Mesendoderm (in vitro differentiated cells): Measurements from ENCODE around the gene LRCH1.

Experiments
- DNase-seq: peaks from one replicate; pipeline ENCODE4 v3.0.0; 2013
- H2AK5ac ChIP-seq: 2 replicates; pipeline ENCODE4 v1.6.1; 2013; ENCODE audit warnings: low read length, inconsistent platforms
- H2BK120ac ChIP-seq: 2 replicates; pipeline ENCODE4 v1.6.1; 2013; ENCODE audit warnings: low read depth, mild to moderate bottlenecking, low read length, moderate library complexity, mixed read lengths
- H2BK15ac ChIP-seq: replicated peaks from 2 replicates; pipeline ENCODE4 v1.6.1; 2013; ENCODE audit warnings: low read depth, mild to moderate bottlenecking, moderate library complexity
- H2BK5ac ChIP-seq: 2 replicates; pipeline ENCODE4 v1.6.1; 2013; ENCODE audit warnings: low read length, inconsistent platforms
- H3K18ac ChIP-seq: 2 replicates; pipeline ENCODE4 v1.6.1; 2013; ENCODE audit warnings: mild to moderate bottlenecking, low read length, mixed read lengths
- H3K23ac ChIP-seq: one replicate; pipeline ENCODE4 v1.6.1; 2013; ENCODE audit warnings: low read length
- H3K27ac ChIP-seq: 2 replicates; pipeline ENCODE4 v1.5.1; 2013; ENCODE audit warnings: low read depth, mild to moderate bottlenecking, inconsistent platforms, low read length, moderate library complexity
- H3K27me3 ChIP-seq: 2 replicates; pipeline ENCODE4 v1.6.1; 2013; ENCODE audit warnings: low read length, control low read depth, mild to moderate bottlenecking, inconsistent platforms; ENCODE audit not compliant: insufficient read depth, poor library complexity
- H3K36me3 ChIP-seq: 2 replicates; pipeline ENCODE4 v1.6.1; 2013; ENCODE audit warnings: low read length, inconsistent platforms; ENCODE audit not compliant: control insufficient read depth, insufficient read depth
- H3K4ac ChIP-seq: one replicate; pipeline ENCODE4 v1.6.1; 2013; ENCODE audit warnings: low read depth, mild to moderate bottlenecking, low read length, moderate library complexity
- H3K4me1 ChIP-seq: 2 replicates; pipeline ENCODE4 v1.6.1; 2013; ENCODE audit warnings: low read depth, low read length, inconsistent platforms; ENCODE audit not compliant: control insufficient read depth
- H3K4me2 ChIP-seq: 2 replicates; pipeline ENCODE4 v1.6.1; 2013; ENCODE audit warnings: low read length
- H3K4me3 ChIP-seq: 2 replicates; pipeline ENCODE4 v1.5.1; 2013; ENCODE audit warnings: mild to moderate bottlenecking, low read length
- H3K56ac ChIP-seq: one replicate; pipeline ENCODE4 v1.6.1; 2013; ENCODE audit warnings: low read length
- H3K79me1 ChIP-seq: 2 replicates; pipeline ENCODE4 v1.6.1; 2013; ENCODE audit warnings: low read length, inconsistent platforms
- H3K79me2 ChIP-seq: 2 replicates; pipeline ENCODE4 v1.6.1; 2013; ENCODE audit warnings: mild to moderate bottlenecking, low read length; ENCODE audit not compliant: control insufficient read depth, insufficient read depth
- H3K9ac ChIP-seq: 2 replicates; pipeline ENCODE4 v1.6.1; 2013; ENCODE audit warnings: low read length, inconsistent platforms
- H4K5ac ChIP-seq: one replicate; pipeline ENCODE4 v1.6.1; 2013; ENCODE audit warnings: low read length
- H4K8ac ChIP-seq: one replicate; pipeline ENCODE4 v1.6.1; 2013; ENCODE audit warnings: low read depth, mild to moderate bottlenecking, control low read depth, low read length, moderate library complexity
- WGBS: extraction: QIAGEN DNeasy Blood & Tissue Kit; methylation state at CpG from one replicate; pipeline ENCODE4 v1.1.7; 2013; ENCODE audit warnings: low lambda C conversion rate, missing lambda C conversion rate; ENCODE audit not compliant: insufficient coverage; ENCODE audit errors: extremely low coverage; 5-methylcytosine and 5-hydroxymethylcytosine counted together

The LRCH1 gene

DNA sequence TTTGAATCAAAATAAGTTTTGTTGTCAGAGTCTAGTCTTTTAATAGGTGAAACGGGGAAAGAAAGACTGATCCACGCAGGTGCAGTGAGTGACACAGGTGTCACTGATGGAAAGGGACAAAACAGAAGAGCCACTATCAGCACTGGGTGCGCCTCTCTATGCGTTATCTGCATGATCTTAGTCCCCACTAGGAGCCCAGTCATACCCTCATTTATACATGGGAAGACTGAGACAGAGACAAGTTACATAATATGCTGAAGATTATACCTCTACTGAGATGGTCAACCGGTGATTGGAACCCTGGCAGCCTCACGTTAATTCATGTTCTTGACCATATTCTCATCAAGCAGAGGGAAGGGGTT is 3.4 kb downstream of the LRCH1 start:
- Histone ChIP-seq H2BK120ac (no peak overlapping the region), H3K36me3 (no peaks in the 10 kb centered on the region), H3K56ac (no peak overlapping the region), H3K27me3 (no peaks in the 10 kb centered on the region), H3K18ac (no peak overlapping the region), H3K27ac (no peak overlapping the region), H3K79me1 (peaks cover 16% of the 10 kb centered on the region), H3K4ac (no peak overlapping the region), H2BK5ac (no peak overlapping the region), H3K79me2 (peaks cover 42% of the 10 kb centered on the region), H2BK15ac (no peak overlapping the region), H3K23ac (no peak overlapping the region), H3K4me1 (peaks cover 2% of the 10 kb centered on the region), H3K4me2 (no peak overlapping the region), H3K4me3 (no peak overlapping the region), H4K5ac (no peak overlapping the region), H3K9ac (no peak overlapping the region), H2AK5ac (no peak overlapping the region), H4K8ac (no peak overlapping the region)
- no peak for DNase-seq
- no CpG with 5 or more reads among the region's 6 CpGs for WGBS

DNA sequence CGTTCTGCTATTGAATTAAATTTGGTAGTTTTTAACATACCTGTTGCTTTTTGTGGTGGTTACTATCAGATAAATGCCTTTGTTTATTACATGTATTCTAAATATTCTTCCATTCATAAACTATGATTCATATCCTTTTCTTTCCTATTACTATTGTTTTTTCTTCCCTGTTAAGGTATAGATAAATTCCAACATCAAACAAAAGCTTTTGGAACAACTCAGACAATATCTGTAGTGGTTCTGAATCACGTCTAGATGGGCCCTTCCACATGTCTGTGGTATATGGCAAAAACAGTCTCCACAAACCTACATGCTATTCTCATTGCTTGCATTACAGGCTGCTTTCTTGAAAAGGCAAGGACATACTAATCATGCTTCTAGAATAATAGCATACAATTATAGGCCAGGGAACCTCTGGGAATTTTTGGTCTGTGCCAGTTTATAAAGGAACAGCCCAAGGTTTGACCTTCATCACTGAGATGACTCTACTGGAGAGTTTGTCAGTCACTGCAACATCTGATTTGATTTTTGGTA is 6.4 kb downstream of the LRCH1 start:
- H3K4me2 ChIP-seq: no peak overlapping the region
- H2AK5ac ChIP-seq: no peak overlapping the region
- no peak overlapping the region for H3K56ac ChIP-seq
- no peak overlapping the region for H3K9ac ChIP-seq
- no peak overlapping the region for H3K4me3 ChIP-seq
- H4K8ac ChIP-seq: no peak overlapping the region
- H4K5ac ChIP-seq: no peak overlapping the region
- no peak overlapping the region for H3K18ac ChIP-seq
- H3K79me2 ChIP-seq: peaks cover 50% of the 10 kb centered on the region
- H2BK120ac ChIP-seq: no peak overlapping the region
- no peak overlapping the region for H3K27ac ChIP-seq
- H3K23ac ChIP-seq: no peak overlapping the region
- H3K79me1 ChIP-seq: peaks cover 34% of the 10 kb centered on the region
- no peaks in the 10 kb centered on the region for H3K36me3 ChIP-seq
- H3K4ac ChIP-seq: no peak overlapping the region
- peaks cover 2% of the 10 kb centered on the region for H3K4me1 ChIP-seq
- DNase-seq: no peak
- H2BK5ac ChIP-seq: no peak overlapping the region
- H2BK15ac ChIP-seq: no peak overlapping the region
- H3K27me3 ChIP-seq: no peaks in the 10 kb centered on the region
- no CpG with 5 or more reads among the region's 2 CpGs for WGBS

DNA sequence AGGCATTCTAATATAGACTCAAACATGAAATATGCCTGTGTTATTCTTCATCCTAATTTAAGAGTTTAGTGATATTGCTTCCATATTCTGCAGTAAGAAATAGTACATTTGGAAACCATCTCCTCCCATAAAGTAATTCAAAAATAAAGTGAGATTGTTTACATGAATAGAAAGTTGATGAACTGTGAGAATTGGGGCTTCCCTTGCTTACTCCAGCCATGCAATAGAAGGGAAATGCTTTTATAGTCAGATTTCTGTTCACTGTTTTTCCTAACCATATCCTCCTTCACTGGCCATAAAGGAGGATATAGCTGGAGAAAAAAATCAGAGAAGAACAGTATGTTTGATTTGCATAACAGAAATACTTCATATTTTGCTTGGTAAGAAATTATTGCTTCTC is 7.8 kb downstream of the LRCH1 start:
- Histone ChIP-seq H2BK120ac (no peak overlapping the region), H3K27ac (no peak overlapping the region), H3K79me2 (peaks cover 46% of the 10 kb centered on the region), H3K9ac (no peak overlapping the region), H3K79me1 (peaks cover 37% of the 10 kb centered on the region), H3K23ac (no peak overlapping the region), H3K36me3 (no peaks in the 10 kb centered on the region), H3K4me1 (no peaks in the 10 kb centered on the region), H2BK15ac (no peak overlapping the region), H4K8ac (no peak overlapping the region), H3K4me2 (no peak overlapping the region), H3K4ac (no peak overlapping the region), H3K18ac (no peak overlapping the region), H2BK5ac (no peak overlapping the region), H3K4me3 (no peak overlapping the region), H2AK5ac (no peak overlapping the region), H3K27me3 (no peaks in the 10 kb centered on the region), H4K5ac (no peak overlapping the region), H3K56ac (no peak overlapping the region)
- DNase-seq: no peak

DNA sequence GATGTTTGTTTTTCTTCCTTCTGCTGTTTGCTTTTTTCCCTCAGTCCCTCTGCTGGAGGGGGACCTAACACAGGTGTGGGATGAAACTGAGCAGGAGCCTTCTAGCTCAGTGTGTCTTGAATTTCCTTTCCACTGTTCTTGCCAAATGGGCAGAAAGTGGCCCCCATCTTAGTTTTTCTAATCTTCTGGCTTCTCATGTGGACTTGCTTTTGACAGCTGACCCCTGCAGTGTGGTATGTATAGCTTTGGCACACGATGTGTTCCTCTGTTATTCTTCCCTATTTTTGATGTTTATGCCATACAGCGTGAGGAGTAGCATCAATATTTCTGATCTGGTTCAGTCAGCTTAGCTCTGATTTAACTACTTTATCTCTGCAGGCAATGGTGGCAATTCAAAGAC is 8.3 kb downstream of the LRCH1 start:
- Histone ChIP-seq H2AK5ac (no peak overlapping the region), H3K4me3 (no peak overlapping the region), H4K8ac (no peak overlapping the region), H3K36me3 (no peaks in the 10 kb centered on the region), H3K4ac (no peak overlapping the region), H3K4me2 (no peak overlapping the region), H3K56ac (no peak overlapping the region), H2BK120ac (no peak overlapping the region), H4K5ac (no peak overlapping the region), H3K18ac (no peak overlapping the region), H3K27ac (no peak overlapping the region), H3K4me1 (no peaks in the 10 kb centered on the region), H2BK5ac (no peak overlapping the region), H3K9ac (no peak overlapping the region), H3K23ac (no peak overlapping the region), H3K27me3 (no peaks in the 10 kb centered on the region), H3K79me2 (peaks cover 47% of the 10 kb centered on the region), H3K79me1 (peaks cover 38% of the 10 kb centered on the region), H2BK15ac (no peak overlapping the region)
- WGBS: no CpG with 5 or more reads among the region's 2 CpGs
- DNase-seq: no peak

DNA sequence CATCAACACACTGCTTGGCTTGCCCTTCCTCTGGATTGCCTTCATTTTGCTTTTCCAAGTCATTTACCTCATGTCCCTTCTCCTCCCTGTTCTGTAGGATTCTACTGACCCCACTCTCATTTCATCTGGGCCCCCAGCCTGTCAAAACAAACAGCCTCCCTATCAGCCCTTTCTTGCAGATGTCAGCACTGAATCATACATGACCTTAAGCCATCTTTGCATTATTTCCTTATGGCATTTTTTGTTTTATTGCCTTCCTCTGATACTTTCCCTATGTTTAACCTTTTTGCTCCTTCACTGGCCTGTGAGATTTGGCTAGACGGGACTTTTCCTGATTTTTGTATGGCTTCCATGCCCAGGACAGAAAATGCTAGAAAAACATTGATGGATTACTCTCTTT is 8.7 kb downstream of the LRCH1 start:
- H2BK120ac ChIP-seq: no peak overlapping the region
- H3K27me3 ChIP-seq: no peaks in the 10 kb centered on the region
- no peak overlapping the region for H3K4me2 ChIP-seq
- no peak overlapping the region for H3K23ac ChIP-seq
- no peak overlapping the region for H3K4me3 ChIP-seq
- H3K79me2 ChIP-seq: peaks cover 43% of the 10 kb centered on the region
- H2AK5ac ChIP-seq: no peak overlapping the region
- H2BK15ac ChIP-seq: no peak overlapping the region
- no CpG with 5 or more reads among the region's 1 CpG for WGBS
- H3K9ac ChIP-seq: no peak overlapping the region
- H3K56ac ChIP-seq: no peak overlapping the region
- H4K8ac ChIP-seq: no peak overlapping the region
- no peaks in the 10 kb centered on the region for H3K36me3 ChIP-seq
- no peak overlapping the region for H3K4ac ChIP-seq
- no peaks in the 10 kb centered on the region for H3K4me1 ChIP-seq
- peaks cover 35% of the 10 kb centered on the region for H3K79me1 ChIP-seq
- DNase-seq: no peak
- no peak overlapping the region for H2BK5ac ChIP-seq
- H3K27ac ChIP-seq: no peak overlapping the region
- H3K18ac ChIP-seq: no peak overlapping the region
- H4K5ac ChIP-seq: no peak overlapping the region

DNA sequence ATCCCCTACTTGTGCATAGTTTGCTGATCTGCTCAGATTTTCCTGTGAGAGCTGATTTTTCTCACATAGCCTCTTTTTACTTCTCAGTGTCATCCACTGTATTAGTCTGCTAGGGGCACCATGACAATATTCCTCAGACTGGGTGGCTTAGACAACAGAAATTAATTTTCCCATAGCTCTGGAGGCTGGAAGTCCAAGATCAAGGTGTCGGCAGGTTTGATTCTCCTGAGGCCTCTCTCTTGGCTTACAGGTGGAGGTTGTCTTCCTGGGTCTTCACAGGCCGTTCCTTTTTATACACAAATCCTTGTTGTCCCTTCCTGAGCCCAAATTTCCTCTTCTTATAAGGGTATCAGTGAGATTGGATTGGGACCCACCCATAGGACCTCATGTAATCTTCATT is 9.2 kb downstream of the LRCH1 start:
- DNase-seq: no peak
- Histone ChIP-seq H3K27me3 (no peaks in the 10 kb centered on the region), H3K79me1 (peaks cover 34% of the 10 kb centered on the region), H4K5ac (no peak overlapping the region), H3K4me1 (no peaks in the 10 kb centered on the region), H3K18ac (no peak overlapping the region), H3K36me3 (no peaks in the 10 kb centered on the region), H3K4me2 (no peak overlapping the region), H4K8ac (no peak overlapping the region), H2BK5ac (no peak overlapping the region), H2AK5ac (no peak overlapping the region), H3K23ac (no peak overlapping the region), H2BK15ac (no peak overlapping the region), H3K9ac (no peak overlapping the region), H3K4me3 (no peak overlapping the region), H3K56ac (no peak overlapping the region), H3K27ac (no peak overlapping the region), H2BK120ac (no peak overlapping the region), H3K79me2 (peaks cover 42% of the 10 kb centered on the region), H3K4ac (no peak overlapping the region)
- no CpG with 5 or more reads among the region's 2 CpGs for WGBS
